H1 (cell line): ENCODE results near the gene SCGB3A1.

Experiments used
- BACH1 ChIP-seq: IDR thresholded peaks from 2 replicates; pipeline ENCODE4 v1.6.1; 2012; ENCODE audit warnings: low read length, improper control_type of control experiment
- CREB1 ChIP-seq: IDR thresholded peaks from 2 replicates; pipeline ENCODE4 v1.6.1; 2012; ENCODE audit warnings: inconsistent platforms
- EP300 ChIP-seq, 2 experiments: IDR thresholded peaks; 1 replicate in 1 of 2; 2 replicates in 1 of 2; pipeline ENCODE4 v1.6.1; 2011 to 2012; ENCODE audit warnings: low read depth in 2 of 2, low read length in 2 of 2, mild to moderate bottlenecking in 2 of 2, borderline replicate concordance in 1 of 2, inconsistent platforms in 1 of 2, moderate library complexity in 1 of 2
- EZH2 ChIP-seq: fragments of 200-600 bp; sonication (generic); IDR thresholded peaks from 2 replicates; pipeline ENCODE4 v1.7.1; 2012; ENCODE audit warnings: low read depth, mild to moderate bottlenecking, moderate library complexity, low read length, inconsistent platforms; ENCODE audit not compliant: severe bottlenecking
- POLR2AphosphoS5 ChIP-seq: IDR thresholded peaks from 2 replicates; pipeline ENCODE4 v1.6.1; 2011; ENCODE audit warnings: low read depth, low read length
- POU5F1 ChIP-seq: IDR thresholded peaks from 2 replicates; pipeline ENCODE4 v1.6.1; 2011; ENCODE audit warnings: low read depth, mild to moderate bottlenecking, low read length, moderate library complexity
- RAD21 ChIP-seq, 2 experiments: IDR thresholded peaks in 1 of 2; conservative IDR thresholded peaks in 1 of 2; 2 replicates each; pipeline ENCODE4 v1.6.1; 2011; ENCODE audit warnings: low read depth in 2 of 2, low read length in 2 of 2, improper control_type of control experiment in 1 of 2, inconsistent platforms in 1 of 2, mild to moderate bottlenecking in 1 of 2, moderate library complexity in 1 of 2
- RXRA ChIP-seq: IDR thresholded peaks from 2 replicates; pipeline ENCODE4 v1.6.1; 2011; ENCODE audit warnings: low read depth, mild to moderate bottlenecking, low read length, moderate library complexity; ENCODE audit not compliant: insufficient read depth
- TCF12 ChIP-seq: IDR thresholded peaks from 2 replicates; pipeline ENCODE4 v1.6.1; 2011; ENCODE audit warnings: low read depth, mild to moderate bottlenecking, low read length
- ZNF274 ChIP-seq: IDR thresholded peaks from 2 replicates; pipeline ENCODE4 v1.7.0; 2012; ENCODE audit warnings: low read length, borderline replicate concordance; ENCODE audit errors: extremely low read depth
- TF ChIP-seq, protein P1 (sequence below), 3 experiments: IDR thresholded peaks; 1 replicate in 2 of 3; 2 replicates in 1 of 3; pipeline versions ENCODE4 v1.5.1 to v1.6.1; 2011; ENCODE audit warnings: low read length in 3 of 3, mild to moderate bottlenecking in 3 of 3, inconsistent platforms in 2 of 3, low read depth in 1 of 3, moderate library complexity in 1 of 3; ENCODE audit not compliant: insufficient read depth in 1 of 3; ENCODE audit errors: control extremely low read depth in 1 of 3
- TF ChIP-seq, protein P2 (sequence below): IDR thresholded peaks from 2 replicates; pipeline ENCODE4 v1.6.1; 2011; ENCODE audit warnings: low read length, improper control_type of control experiment

DNA sequence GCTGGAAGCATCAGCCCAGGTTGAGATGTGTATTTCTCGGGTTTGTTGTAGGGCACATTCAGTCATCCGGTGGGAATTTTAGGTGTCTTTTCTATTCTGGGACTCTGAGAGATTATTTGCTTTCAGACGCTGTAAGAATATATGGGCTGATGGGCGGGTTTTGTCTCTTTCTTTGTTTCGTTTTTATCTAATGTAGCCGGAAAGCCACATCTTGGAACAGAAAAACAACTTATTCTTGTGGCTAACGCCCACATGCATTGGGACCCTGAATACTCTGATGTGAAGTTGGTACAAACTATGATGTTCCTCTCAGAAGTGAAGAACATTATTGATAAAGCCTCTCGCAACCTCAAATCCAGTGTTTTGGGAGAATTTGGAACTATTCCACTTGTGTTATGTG lies 22.4 kb downstream of the SCGB3A1 start:
- no peak for TF ChIP-seq EZH2
- no peak for TF ChIP-seq CREB1
- no peak for TF ChIP-seq RAD21 (IDR thresholded peaks at IDR 0.05 in 1 of 2, conservative IDR thresholded peaks at IDR 0.05 in 1 of 2; ENCODE audit: low read depth in 2 of 2, low read length in 2 of 2)
- TF ChIP-seq, protein P1, sequence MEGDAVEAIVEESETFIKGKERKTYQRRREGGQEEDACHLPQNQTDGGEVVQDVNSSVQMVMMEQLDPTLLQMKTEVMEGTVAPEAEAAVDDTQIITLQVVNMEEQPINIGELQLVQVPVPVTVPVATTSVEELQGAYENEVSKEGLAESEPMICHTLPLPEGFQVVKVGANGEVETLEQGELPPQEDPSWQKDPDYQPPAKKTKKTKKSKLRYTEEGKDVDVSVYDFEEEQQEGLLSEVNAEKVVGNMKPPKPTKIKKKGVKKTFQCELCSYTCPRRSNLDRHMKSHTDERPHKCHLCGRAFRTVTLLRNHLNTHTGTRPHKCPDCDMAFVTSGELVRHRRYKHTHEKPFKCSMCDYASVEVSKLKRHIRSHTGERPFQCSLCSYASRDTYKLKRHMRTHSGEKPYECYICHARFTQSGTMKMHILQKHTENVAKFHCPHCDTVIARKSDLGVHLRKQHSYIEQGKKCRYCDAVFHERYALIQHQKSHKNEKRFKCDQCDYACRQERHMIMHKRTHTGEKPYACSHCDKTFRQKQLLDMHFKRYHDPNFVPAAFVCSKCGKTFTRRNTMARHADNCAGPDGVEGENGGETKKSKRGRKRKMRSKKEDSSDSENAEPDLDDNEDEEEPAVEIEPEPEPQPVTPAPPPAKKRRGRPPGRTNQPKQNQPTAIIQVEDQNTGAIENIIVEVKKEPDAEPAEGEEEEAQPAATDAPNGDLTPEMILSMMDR (IDR thresholded peaks at IDR 0.05; ENCODE audit: control extremely low read depth in 1 of 3, insufficient read depth in 1 of 3, low read depth in 1 of 3, low read length in 3 of 3), result no peak
- TF ChIP-seq, protein P2, sequence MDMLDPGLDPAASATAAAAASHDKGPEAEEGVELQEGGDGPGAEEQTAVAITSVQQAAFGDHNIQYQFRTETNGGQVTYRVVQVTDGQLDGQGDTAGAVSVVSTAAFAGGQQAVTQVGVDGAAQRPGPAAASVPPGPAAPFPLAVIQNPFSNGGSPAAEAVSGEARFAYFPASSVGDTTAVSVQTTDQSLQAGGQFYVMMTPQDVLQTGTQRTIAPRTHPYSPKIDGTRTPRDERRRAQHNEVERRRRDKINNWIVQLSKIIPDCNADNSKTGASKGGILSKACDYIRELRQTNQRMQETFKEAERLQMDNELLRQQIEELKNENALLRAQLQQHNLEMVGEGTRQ, result no peak
- no peak for TF ChIP-seq EP300 (IDR thresholded peaks at IDR 0.05; ENCODE audit: borderline replicate concordance in 1 of 2, low read depth in 2 of 2, low read length in 2 of 2)
- TF ChIP-seq ZNF274, result no peak
- TF ChIP-seq BACH1, result no peak
- TF ChIP-seq POLR2AphosphoS5, result no peak
- no peak for TF ChIP-seq TCF12
- TF ChIP-seq POU5F1, result no peak
- no peak for TF ChIP-seq RXRA
